ENCODE measurements around the gene SFR1.
A peak's percentile ranks its signal among the peaks of the same experiment; 100 is the strongest.

DNA sequence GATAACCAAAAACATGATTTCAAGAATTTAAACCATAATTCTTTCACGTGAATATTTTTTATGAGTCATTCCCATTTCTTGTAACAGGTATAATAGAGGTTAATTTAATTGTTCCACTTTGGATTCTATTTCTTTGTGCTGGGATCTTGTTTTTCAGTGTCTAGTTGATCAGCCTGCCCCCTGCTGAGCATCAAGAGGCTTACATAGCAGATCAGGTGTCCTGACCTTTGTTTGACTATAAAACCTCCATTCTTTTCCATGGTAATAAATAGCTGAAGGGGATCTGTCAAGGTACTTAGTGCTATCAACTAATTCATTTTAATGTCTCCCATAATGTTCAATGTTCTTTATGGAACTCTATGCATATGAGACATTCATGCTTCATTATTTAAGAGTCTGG, 41.2 kb upstream of the SFR1 start:
- TF ChIP-seq, protein P1, sequence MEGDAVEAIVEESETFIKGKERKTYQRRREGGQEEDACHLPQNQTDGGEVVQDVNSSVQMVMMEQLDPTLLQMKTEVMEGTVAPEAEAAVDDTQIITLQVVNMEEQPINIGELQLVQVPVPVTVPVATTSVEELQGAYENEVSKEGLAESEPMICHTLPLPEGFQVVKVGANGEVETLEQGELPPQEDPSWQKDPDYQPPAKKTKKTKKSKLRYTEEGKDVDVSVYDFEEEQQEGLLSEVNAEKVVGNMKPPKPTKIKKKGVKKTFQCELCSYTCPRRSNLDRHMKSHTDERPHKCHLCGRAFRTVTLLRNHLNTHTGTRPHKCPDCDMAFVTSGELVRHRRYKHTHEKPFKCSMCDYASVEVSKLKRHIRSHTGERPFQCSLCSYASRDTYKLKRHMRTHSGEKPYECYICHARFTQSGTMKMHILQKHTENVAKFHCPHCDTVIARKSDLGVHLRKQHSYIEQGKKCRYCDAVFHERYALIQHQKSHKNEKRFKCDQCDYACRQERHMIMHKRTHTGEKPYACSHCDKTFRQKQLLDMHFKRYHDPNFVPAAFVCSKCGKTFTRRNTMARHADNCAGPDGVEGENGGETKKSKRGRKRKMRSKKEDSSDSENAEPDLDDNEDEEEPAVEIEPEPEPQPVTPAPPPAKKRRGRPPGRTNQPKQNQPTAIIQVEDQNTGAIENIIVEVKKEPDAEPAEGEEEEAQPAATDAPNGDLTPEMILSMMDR (IDR thresholded peaks at IDR 0.05), result peak; percentile 24 to 30 (median 29)
- TF ChIP-seq POLR2AphosphoS5 (IDR thresholded peaks at IDR 0.05; ENCODE audit: insufficient read depth in 1 of 2, low read depth in 1 of 2), result no peak

Measured in vagina (tissue), 2 donors.